Hepatocyte (in vitro differentiated cells): ENCODE measurements around the gene PTPRM. TPM values are rescaled to one million over a fixed set of nuclear protein-coding genes. Genes with fewer than 3 reads are reported as not detected.

Source experiments
- DNase-seq: peaks from one replicate; pipeline ENCODE4 v3.0.0-alpha.2; 2016; ENCODE audit warnings: low spot score
- H2AFZ ChIP-seq: fragments of 200-600 bp; sonication (generic); 2 replicates; pipeline ENCODE4 v1.6.0; 2016; ENCODE audit warnings: antibody characterized with exemption, mild to moderate bottlenecking
- H3K27ac ChIP-seq: fragments of 200-600 bp; sonication (generic); 2 replicates; pipeline ENCODE4 v1.5.1; 2016; ENCODE audit warnings: mild to moderate bottlenecking
- H3K27me3 ChIP-seq: fragments of 200-600 bp; sonication (generic); 2 replicates; pipeline ENCODE4 v1.6.1; 2016
- H3K36me3 ChIP-seq: fragments of 200-600 bp; sonication (generic); replicated peaks from 2 replicates; pipeline ENCODE4 v1.5.1; 2016; ENCODE audit warnings: low read depth; ENCODE audit not compliant: insufficient read depth
- H3K4me1 ChIP-seq: fragments of 200-600 bp; sonication (generic); 2 replicates; pipeline ENCODE4 v1.5.1; 2016; ENCODE audit warnings: mild to moderate bottlenecking, moderate library complexity; ENCODE audit not compliant: insufficient read depth
- H3K4me2 ChIP-seq: fragments of 200-600 bp; sonication (generic); 2 replicates; pipeline ENCODE4 v1.6.0; 2016
- H3K4me3 ChIP-seq: fragments of 200-600 bp; sonication (generic); 2 replicates; pipeline ENCODE4 v1.5.1; 2016; ENCODE audit warnings: mild to moderate bottlenecking
- H3K79me2 ChIP-seq: fragments of 200-600 bp; sonication (generic); 2 replicates; pipeline ENCODE4 v1.6.0; 2017; ENCODE audit warnings: mild to moderate bottlenecking
- H3K9me2 ChIP-seq: fragments of 200-600 bp; sonication (generic); replicated peaks from 2 replicates; pipeline ENCODE4 v1.6.0; 2017; ENCODE audit warnings: mild to moderate bottlenecking; ENCODE audit not compliant: insufficient read depth
- H3K9me3 ChIP-seq: fragments of 200-600 bp; sonication (generic); 2 replicates; pipeline ENCODE4 v1.5.1; 2016; ENCODE audit warnings: low read depth, mild to moderate bottlenecking
- H4K20me1 ChIP-seq: fragments of 200-600 bp; sonication (generic); 2 replicates; pipeline ENCODE4 v1.6.0; 2016; ENCODE audit warnings: mild to moderate bottlenecking; ENCODE audit not compliant: insufficient read depth, poor library complexity, severe bottlenecking
- CTCF ChIP-seq: fragments of 200-600 bp; sonication (generic); IDR thresholded peaks from 2 replicates; pipeline ENCODE4 v1.5.1; 2016; ENCODE audit warnings: antibody characterized with exemption, mild to moderate bottlenecking; ENCODE audit not compliant: poor library complexity
- EZH2 ChIP-seq: fragments of 200-600 bp; sonication (generic); IDR thresholded peaks from 2 replicates; pipeline ENCODE4 v1.6.1; 2016; ENCODE audit warnings: antibody characterized with exemption, mild to moderate bottlenecking, borderline replicate concordance
- EZH2phosphoT487 ChIP-seq: fragments of 200-600 bp; sonication (generic); IDR thresholded peaks from one replicate; pipeline ENCODE4 v1.6.1; 2018; ENCODE audit warnings: antibody characterized with exemption, mild to moderate bottlenecking, low read depth, moderate library complexity; ENCODE audit not compliant: unreplicated experiment, severe bottlenecking
- WGBS: methylation state at CpG from one replicate; pipeline ENCODE4 v1.1.6; 2016; ENCODE audit warnings: low lambda C conversion rate; ENCODE audit errors: missing lambda C conversion rate; 5-methylcytosine and 5-hydroxymethylcytosine counted together
- polyA plus RNA-seq: library from polyadenylated mRNA; unstranded; fragments of >200 nt; fragmentation: Nextera tagmentation; extraction: Ambion mirVana; gene quantifications from 2 replicates; pipeline ENCODE4 v1.2.1, GENCODE V29; 2016
- total RNA-seq: library from RNA; depleted of rRNA; stranded (reverse); fragments of >200 nt; gene quantifications from 2 replicates; pipeline ENCODE4 v1.2.3, GENCODE V29; 2014

PTPRM gene
- total and polyA plus RNA-seq, 2 experiments from 2014 or later, result 26.1 to 47.4 TPM

DNA sequence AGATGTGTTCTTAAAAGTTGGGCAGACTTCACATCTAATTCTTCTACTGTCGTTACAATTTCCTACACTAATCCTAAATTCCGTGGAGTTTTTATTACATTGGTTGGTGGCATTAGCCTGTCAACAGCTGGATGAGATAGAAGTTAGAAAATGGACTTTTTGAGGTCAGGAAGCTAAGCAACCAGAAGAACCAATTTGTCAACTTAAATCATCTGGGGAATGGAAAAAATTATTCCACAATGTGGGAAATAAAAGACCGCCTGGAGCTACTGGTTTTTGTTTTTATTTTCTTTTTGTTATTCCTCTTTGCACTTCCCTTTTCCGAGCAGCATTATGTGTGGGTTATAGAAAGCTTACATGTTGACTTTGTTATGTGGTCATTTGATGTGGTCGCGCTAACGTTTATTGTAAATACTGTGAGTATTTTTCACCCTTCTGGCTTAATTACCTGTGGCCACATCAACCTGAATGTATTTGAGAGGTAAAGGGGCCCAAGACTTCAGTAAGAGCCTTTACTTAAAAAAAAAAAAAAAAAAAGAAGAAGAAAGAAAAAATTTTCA is 75.3 kb downstream of the PTPRM start:
- Histone ChIP-seq H4K20me1 (no peaks in the 10 kb centered on the region), H3K9me3 (no peaks in the 10 kb centered on the region), H3K27me3 (no peaks in the 10 kb centered on the region), H3K27ac (no peak overlapping the region), H3K4me1 (no peaks in the 10 kb centered on the region), H3K36me3 (peaks cover 2% of the 10 kb centered on the region), H3K4me2 (peak overlapping the region; percentile 11), H3K79me2 (peaks cover 32% of the 10 kb centered on the region), H3K4me3 (no peak overlapping the region), H3K9me2 (no peaks in the 10 kb centered on the region), H2AFZ (no peak overlapping the region)
- TF ChIP-seq EZH2, result no peak
- no peak for TF ChIP-seq CTCF
- TF ChIP-seq EZH2phosphoT487, result no peak
- no peak for DNase-seq
- 65% methylated on average over 7 of the region's 7 CpGs for WGBS

DNA sequence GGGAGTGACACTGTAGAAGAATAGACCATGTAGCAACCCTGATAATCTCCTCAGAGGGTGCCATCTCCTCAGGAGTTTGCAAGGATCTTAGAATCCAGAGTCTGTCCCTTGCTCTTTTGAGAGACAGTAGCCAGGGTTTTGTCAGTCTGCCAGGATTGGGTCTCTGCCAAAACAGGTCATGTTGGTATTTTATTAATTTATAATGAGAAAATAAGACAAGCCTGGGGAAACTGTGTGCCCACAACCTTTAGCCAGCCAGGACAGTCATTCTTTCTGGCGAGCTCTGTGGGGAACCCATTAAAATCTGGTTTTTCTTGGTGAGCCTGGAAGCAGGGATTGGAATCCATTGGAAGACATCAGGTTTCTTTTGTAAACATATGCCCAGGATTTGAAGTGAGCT is 78.6 kb downstream of the PTPRM start:
- H3K4me1 ChIP-seq, result no peaks in the 10 kb centered on the region
- DNase-seq, result no peak
- no peak overlapping the region for H3K4me3 ChIP-seq
- no peaks in the 10 kb centered on the region for H4K20me1 ChIP-seq
- H2AFZ ChIP-seq, result no peak overlapping the region
- peaks cover 2% of the 10 kb centered on the region for H3K36me3 ChIP-seq
- 50% methylated on average over 1 of the region's 1 CpG for WGBS
- TF ChIP-seq EZH2phosphoT487, result no peak
- no peaks in the 10 kb centered on the region for H3K27me3 ChIP-seq
- H3K4me2 ChIP-seq, result no peak overlapping the region
- no peaks in the 10 kb centered on the region for H3K9me2 ChIP-seq
- H3K9me3 ChIP-seq, result no peaks in the 10 kb centered on the region
- H3K79me2 ChIP-seq, result peaks cover 30% of the 10 kb centered on the region
- H3K27ac ChIP-seq, result no peak overlapping the region

GRCh38 chr18:7646174-7646886 is 79.2 kb downstream of the PTPRM start:
- Histone ChIP-seq H4K20me1 (no peaks in the 10 kb centered on the region), H3K4me3 (no peak overlapping the region), H3K9me3 (no peaks in the 10 kb centered on the region), H3K27ac (no peak overlapping the region), H2AFZ (no peak overlapping the region), H3K4me1 (no peaks in the 10 kb centered on the region), H3K4me2 (no peak overlapping the region), H3K36me3 (peaks cover 2% of the 10 kb centered on the region), H3K79me2 (peaks cover 24% of the 10 kb centered on the region), H3K27me3 (no peaks in the 10 kb centered on the region), H3K9me2 (no peaks in the 10 kb centered on the region)
- TF ChIP-seq CTCF, result no peak
- TF ChIP-seq EZH2, result no peak
- TF ChIP-seq EZH2phosphoT487, result no peak
- WGBS, result 67% methylated on average over 6 of the region's 6 CpGs
- DNase-seq, result no peak

DNA sequence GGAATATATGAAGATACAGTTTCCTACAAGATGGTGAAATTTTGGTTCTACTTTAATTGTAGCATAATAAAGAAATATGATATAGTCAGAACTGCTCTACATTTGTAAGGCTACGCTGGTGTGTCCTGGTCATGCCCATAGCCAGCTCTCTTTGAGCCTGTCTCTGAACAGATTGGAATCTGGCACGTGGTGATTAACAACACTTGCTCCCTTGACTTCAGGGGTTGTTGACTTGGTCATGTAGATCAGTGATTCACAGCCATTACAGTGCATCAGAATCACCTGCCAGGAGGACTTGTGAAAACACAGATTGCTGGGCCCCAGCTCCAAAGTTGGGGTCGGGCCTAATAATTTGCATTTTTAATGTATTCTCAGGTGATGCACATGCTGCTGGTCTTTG is 80.4 kb downstream of the PTPRM start:
- no peaks in the 10 kb centered on the region for H3K4me1 ChIP-seq
- H3K79me2 ChIP-seq, result peaks cover 22% of the 10 kb centered on the region
- no peaks in the 10 kb centered on the region for H3K9me3 ChIP-seq
- no peaks in the 10 kb centered on the region for H3K9me2 ChIP-seq
- H3K4me3 ChIP-seq, result no peak overlapping the region
- H3K27me3 ChIP-seq, result no peaks in the 10 kb centered on the region
- DNase-seq, result no peak
- no peak overlapping the region for H2AFZ ChIP-seq
- H4K20me1 ChIP-seq, result no peaks in the 10 kb centered on the region
- WGBS, result 71% methylated on average over 3 of the region's 3 CpGs
- no peaks in the 10 kb centered on the region for H3K36me3 ChIP-seq
- no peak overlapping the region for H3K4me2 ChIP-seq
- no peak overlapping the region for H3K27ac ChIP-seq
- TF ChIP-seq EZH2phosphoT487 (no peak), EZH2 (no peak), CTCF (no peak)
